A549 (cell line): Measurements from ENCODE around the gene PELI2.

Source experiments
- EHMT2 ChIP-seq: fragments of 200-600 bp; sonication (generic); IDR thresholded peaks from 2 replicates; pipeline ENCODE4 v1.6.1; 2016; ENCODE audit warnings: antibody characterized with exemption, low read depth, mild to moderate bottlenecking, moderate library complexity
- EP300 ChIP-seq, 2 experiments: fragments of >200 bp; sonication (Bioruptor Twin); formaldehyde crosslinking; IDR thresholded peaks; 2 replicates in 1 of 2; 3 replicates in 1 of 2; pipeline ENCODE4 v1.6.1; 2016 to 2017
- HDAC2 ChIP-seq: fragments of 200-600 bp; sonication (generic); IDR thresholded peaks from 2 replicates; pipeline ENCODE4 v1.6.1; 2016
- HOXB5 ChIP-seq: fragments of 250-450 bp; sonication (Bioruptor Pico); IDR thresholded peaks from 2 replicates; pipeline ENCODE4 v1.5.0; 2020; ENCODE audit warnings: mild to moderate bottlenecking, moderate library complexity
- MAZ ChIP-seq: fragments of 150-350 bp; IDR thresholded peaks from 2 replicates; pipeline ENCODE4 v1.6.1; 2014; ENCODE audit warnings: antibody characterized with exemption, low read depth, low read length, borderline replicate concordance
- POLR2A ChIP-seq: IDR thresholded peaks from 2 replicates; pipeline ENCODE4 v1.6.1; 2012; ENCODE audit warnings: mild to moderate bottlenecking, low read length
- REST ChIP-seq: fragments of 200-600 bp; sonication (generic); IDR thresholded peaks from 2 replicates; pipeline ENCODE4 v1.6.1; 2016; ENCODE audit warnings: antibody characterized with exemption, mild to moderate bottlenecking, moderate library complexity
- ZNF302 ChIP-seq: fragments of 250-450 bp; sonication (Bioruptor Pico); IDR thresholded peaks from 2 replicates; pipeline ENCODE4 v1.9.0; 2021; ENCODE audit warnings: inconsistent platforms, mild to moderate bottlenecking, moderate library complexity
- TF ChIP-seq, protein P1 (sequence below): fragments of >200 bp; sonication (Bioruptor Twin); formaldehyde crosslinking; IDR thresholded peaks from 3 replicates; pipeline ENCODE4 v1.5.1; 2016
- TF ChIP-seq, protein P2 (sequence below): fragments of 250-450 bp; sonication (Bioruptor Pico); IDR thresholded peaks from 2 replicates; pipeline ENCODE4 v1.5.0; 2021; ENCODE audit warnings: mild to moderate bottlenecking, moderate library complexity, borderline replicate concordance
- TF ChIP-seq, protein P3 (sequence below): IDR thresholded peaks from 2 replicates; pipeline ENCODE4 v1.6.1; 2012

DNA sequence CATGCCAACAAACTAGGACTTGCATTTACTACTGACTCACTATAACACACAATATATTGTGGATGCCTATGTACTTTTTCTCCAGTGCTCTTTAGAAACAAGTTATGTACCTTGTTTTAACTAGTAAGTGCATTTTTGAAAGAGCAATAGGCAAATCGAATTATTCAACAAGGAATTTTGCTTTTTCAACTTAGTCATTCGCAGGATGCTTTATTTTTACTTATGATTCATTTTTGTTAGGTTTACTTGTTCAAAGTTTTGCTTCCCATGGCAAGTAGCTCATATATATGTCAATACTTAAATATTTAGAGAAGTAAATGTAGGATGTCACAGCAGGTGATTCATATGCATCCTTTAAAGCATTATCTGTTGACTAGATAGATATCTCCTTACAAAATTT is 149.8 kb downstream of the PELI2 start:
- TF ChIP-seq, protein P1, sequence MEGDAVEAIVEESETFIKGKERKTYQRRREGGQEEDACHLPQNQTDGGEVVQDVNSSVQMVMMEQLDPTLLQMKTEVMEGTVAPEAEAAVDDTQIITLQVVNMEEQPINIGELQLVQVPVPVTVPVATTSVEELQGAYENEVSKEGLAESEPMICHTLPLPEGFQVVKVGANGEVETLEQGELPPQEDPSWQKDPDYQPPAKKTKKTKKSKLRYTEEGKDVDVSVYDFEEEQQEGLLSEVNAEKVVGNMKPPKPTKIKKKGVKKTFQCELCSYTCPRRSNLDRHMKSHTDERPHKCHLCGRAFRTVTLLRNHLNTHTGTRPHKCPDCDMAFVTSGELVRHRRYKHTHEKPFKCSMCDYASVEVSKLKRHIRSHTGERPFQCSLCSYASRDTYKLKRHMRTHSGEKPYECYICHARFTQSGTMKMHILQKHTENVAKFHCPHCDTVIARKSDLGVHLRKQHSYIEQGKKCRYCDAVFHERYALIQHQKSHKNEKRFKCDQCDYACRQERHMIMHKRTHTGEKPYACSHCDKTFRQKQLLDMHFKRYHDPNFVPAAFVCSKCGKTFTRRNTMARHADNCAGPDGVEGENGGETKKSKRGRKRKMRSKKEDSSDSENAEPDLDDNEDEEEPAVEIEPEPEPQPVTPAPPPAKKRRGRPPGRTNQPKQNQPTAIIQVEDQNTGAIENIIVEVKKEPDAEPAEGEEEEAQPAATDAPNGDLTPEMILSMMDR: no peak
- TF ChIP-seq REST (no peak), EHMT2 (no peak), EP300 (IDR thresholded peaks at IDR 0.05) (no peak), HOXB5 (CRISPR knock-in tag) (no peak), HDAC2 (no peak), MAZ (no peak), POLR2A (no peak), ZNF302 (no peak)
- TF ChIP-seq, protein P2, sequence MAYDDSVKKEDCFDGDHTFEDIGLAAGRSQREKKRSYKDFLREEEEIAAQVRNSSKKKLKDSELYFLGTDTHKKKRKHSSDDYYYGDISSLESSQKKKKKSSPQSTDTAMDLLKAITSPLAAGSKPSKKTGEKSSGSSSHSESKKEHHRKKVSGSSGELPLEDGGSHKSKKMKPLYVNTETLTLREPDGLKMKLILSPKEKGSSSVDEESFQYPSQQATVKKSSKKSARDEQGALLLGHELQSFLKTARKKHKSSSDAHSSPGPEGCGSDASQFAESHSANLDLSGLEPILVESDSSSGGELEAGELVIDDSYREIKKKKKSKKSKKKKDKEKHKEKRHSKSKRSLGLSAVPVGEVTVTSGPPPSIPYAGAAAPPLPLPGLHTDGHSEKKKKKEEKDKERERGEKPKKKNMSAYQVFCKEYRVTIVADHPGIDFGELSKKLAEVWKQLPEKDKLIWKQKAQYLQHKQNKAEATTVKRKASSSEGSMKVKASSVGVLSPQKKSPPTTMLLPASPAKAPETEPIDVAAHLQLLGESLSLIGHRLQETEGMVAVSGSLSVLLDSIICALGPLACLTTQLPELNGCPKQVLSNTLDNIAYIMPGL: no peak
- TF ChIP-seq, protein P3, sequence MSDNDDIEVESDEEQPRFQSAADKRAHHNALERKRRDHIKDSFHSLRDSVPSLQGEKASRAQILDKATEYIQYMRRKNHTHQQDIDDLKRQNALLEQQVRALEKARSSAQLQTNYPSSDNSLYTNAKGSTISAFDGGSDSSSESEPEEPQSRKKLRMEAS: no peak
